ENCODE measurements around the gene FLT3. TPM values are rescaled to one million over a fixed set of nuclear protein-coding genes. Genes with fewer than 3 reads are reported as not detected.
A peak's percentile ranks its signal among the peaks of the same experiment; 100 is the strongest.

FLT3 gene
- total RNA-seq, 4 donors from 2014 or later: 0.47 to 1.2 (median 1.2) TPM

DNA sequence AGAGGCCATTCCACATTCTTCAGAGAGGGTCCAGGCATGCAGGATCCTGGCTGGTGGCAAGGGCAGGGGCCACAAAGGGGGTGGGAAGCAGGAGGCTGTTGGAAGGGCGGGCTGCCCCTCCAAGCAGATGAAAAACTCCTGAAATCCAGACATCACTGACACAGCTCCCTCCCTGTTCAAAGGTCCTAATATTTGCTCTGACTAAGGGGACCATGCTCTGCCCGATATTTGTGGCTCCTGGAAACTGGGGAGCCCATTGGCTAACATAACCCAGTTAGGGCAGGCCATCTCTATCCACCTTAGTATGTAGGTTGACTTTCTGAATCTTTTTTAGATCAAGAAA lies 127.9 kb downstream of the FLT3 start:
- TF ChIP-seq EP300 (IDR thresholded peaks at IDR 0.05) (no peak), POLR2AphosphoS5 (IDR thresholded peaks at IDR 0.05) (no peak), POLR2A (IDR thresholded peaks at IDR 0.05) (no peak)
- TF ChIP-seq, protein P1, sequence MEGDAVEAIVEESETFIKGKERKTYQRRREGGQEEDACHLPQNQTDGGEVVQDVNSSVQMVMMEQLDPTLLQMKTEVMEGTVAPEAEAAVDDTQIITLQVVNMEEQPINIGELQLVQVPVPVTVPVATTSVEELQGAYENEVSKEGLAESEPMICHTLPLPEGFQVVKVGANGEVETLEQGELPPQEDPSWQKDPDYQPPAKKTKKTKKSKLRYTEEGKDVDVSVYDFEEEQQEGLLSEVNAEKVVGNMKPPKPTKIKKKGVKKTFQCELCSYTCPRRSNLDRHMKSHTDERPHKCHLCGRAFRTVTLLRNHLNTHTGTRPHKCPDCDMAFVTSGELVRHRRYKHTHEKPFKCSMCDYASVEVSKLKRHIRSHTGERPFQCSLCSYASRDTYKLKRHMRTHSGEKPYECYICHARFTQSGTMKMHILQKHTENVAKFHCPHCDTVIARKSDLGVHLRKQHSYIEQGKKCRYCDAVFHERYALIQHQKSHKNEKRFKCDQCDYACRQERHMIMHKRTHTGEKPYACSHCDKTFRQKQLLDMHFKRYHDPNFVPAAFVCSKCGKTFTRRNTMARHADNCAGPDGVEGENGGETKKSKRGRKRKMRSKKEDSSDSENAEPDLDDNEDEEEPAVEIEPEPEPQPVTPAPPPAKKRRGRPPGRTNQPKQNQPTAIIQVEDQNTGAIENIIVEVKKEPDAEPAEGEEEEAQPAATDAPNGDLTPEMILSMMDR (IDR thresholded peaks at IDR 0.05): no peak
- Histone ChIP-seq H3K4me3 (no peak overlapping the region), H3K9me3 (no peaks in the 10 kb centered on the region), H3K36me3 (no peaks in the 10 kb centered on the region), H3K27me3 (peaks cover 100% of the 10 kb centered on the region), H3K27ac (no peak overlapping the region), H3K4me1 (peaks cover 22% of the 10 kb centered on the region)
- no peak for DNase-seq (ENCODE audit: low spot score in 2 of 2)
- 57% methylated on average over 2 of the region's 2 CpGs for WGBS

GRCh38 chr13:27971776-27972477 lies 128.4 kb downstream of the FLT3 start:
- peaks cover 27% of the 10 kb centered on the region for H3K4me1 ChIP-seq
- DNase-seq (ENCODE audit: low spot score in 2 of 2): peak in 1 of 2 donors; percentile 47
- WGBS: 59% methylated on average over 4 of the region's 7 CpGs
- H3K4me3 ChIP-seq: no peak overlapping the region
- TF ChIP-seq POLR2A (IDR thresholded peaks at IDR 0.05) (no peak), EP300 (IDR thresholded peaks at IDR 0.05) (no peak), POLR2AphosphoS5 (IDR thresholded peaks at IDR 0.05) (no peak)
- TF ChIP-seq, protein P1 (IDR thresholded peaks at IDR 0.05): no peak
- H3K36me3 ChIP-seq: no peaks in the 10 kb centered on the region
- H3K9me3 ChIP-seq: no peaks in the 10 kb centered on the region
- peaks cover 100% of the 10 kb centered on the region for H3K27me3 ChIP-seq
- no peak overlapping the region for H3K27ac ChIP-seq

GRCh38 chr13:27971236-27971645 lies 129.1 kb downstream of the FLT3 start:
- H3K27ac ChIP-seq: no peak overlapping the region
- TF ChIP-seq POLR2A (IDR thresholded peaks at IDR 0.05) (no peak), POLR2AphosphoS5 (IDR thresholded peaks at IDR 0.05) (no peak), EP300 (IDR thresholded peaks at IDR 0.05) (no peak)
- TF ChIP-seq, protein P1 (IDR thresholded peaks at IDR 0.05): no peak
- H3K9me3 ChIP-seq: no peaks in the 10 kb centered on the region
- H3K4me3 ChIP-seq: no peak overlapping the region
- H3K36me3 ChIP-seq: no peaks in the 10 kb centered on the region
- H3K27me3 ChIP-seq: peaks cover 100% of the 10 kb centered on the region
- H3K4me1 ChIP-seq: peaks cover 34% of the 10 kb centered on the region
- peak in 1 of 2 donors; percentile 24 for DNase-seq (ENCODE audit: low spot score in 2 of 2)
- WGBS: 57% methylated on average over 12 of the region's 13 CpGs

- WGBS: 7% methylated on average over 30 of the region's 53 CpGs
Measured at GRCh38 chr13:27970382-27971235, 129.8 kb downstream of the FLT3 start.

More at GRCh38 chr13:27970382-27971235, 129.8 kb downstream of the FLT3 start:
- no peak overlapping the region for H3K4me3 ChIP-seq
- no peaks in the 10 kb centered on the region for H3K36me3 ChIP-seq
- TF ChIP-seq POLR2AphosphoS5 (IDR thresholded peaks at IDR 0.05) (no peak), POLR2A (IDR thresholded peaks at IDR 0.05) (no peak), EP300 (IDR thresholded peaks at IDR 0.05) (no peak)
- TF ChIP-seq, protein P1 (IDR thresholded peaks at IDR 0.05): no peak
- H3K9me3 ChIP-seq: no peaks in the 10 kb centered on the region
- peak in 1 of 2 donors; percentile 56 for DNase-seq (ENCODE audit: low spot score in 2 of 2)
- no peak overlapping the region for H3K27ac ChIP-seq
- peaks cover 32% of the 10 kb centered on the region for H3K4me1 ChIP-seq
- H3K27me3 ChIP-seq: peaks cover 100% of the 10 kb centered on the region
